GM19240 (cell line): Measurements from ENCODE around the gene CKB.

Source experiments
- DNase-seq: peaks from one replicate; pipeline ENCODE4 v3.0.0; 2011; ENCODE audit warnings: low spot score; ENCODE audit not compliant: insufficient read length

CKB gene

GRCh38 chr14:103537175-103537990 lies 14.8 kb upstream of the CKB start:
- no peak for DNase-seq

GRCh38 chr14:103536693-103537092 lies 14.1 kb upstream of the CKB start:
- no peak for DNase-seq

- DNase-seq: no peak
Measured at GRCh38 chr14:103535891-103536565, 13.4 kb upstream of the CKB start.

- no peak for DNase-seq
Measured at GRCh38 chr14:103535081-103535890, 12.7 kb upstream of the CKB start.

- no peak for DNase-seq
Measured at GRCh38 chr14:103534576-103535061, 12.0 kb upstream of the CKB start.

- DNase-seq: no peak
Measured at GRCh38 chr14:103533999-103534575, 11.5 kb upstream of the CKB start.

GRCh38 chr14:103533137-103533998 lies 10.7 kb upstream of the CKB start:
- DNase-seq: no peak

- no peak for DNase-seq
Measured at GRCh38 chr14:103532216-103533136, 9.8 kb upstream of the CKB start.

GRCh38 chr14:103531421-103532215 lies 9.0 kb upstream of the CKB start:
- no peak for DNase-seq

GRCh38 chr14:103530831-103531230 lies 8.2 kb upstream of the CKB start:
- DNase-seq: no peak

GRCh38 chr14:103530390-103530789 lies 7.8 kb upstream of the CKB start:
- DNase-seq: no peak

GRCh38 chr14:103529383-103530365 lies 7.0 kb upstream of the CKB start:
- no peak for DNase-seq

- peak; percentile 90 for DNase-seq
Measured at GRCh38 chr14:103528587-103529382, 6.2 kb upstream of the CKB start, which contains the start of gene TRMT61A. Gene TRMT61A (plus strand): TSS chr14:103529196. CDS start chr14:103529979, 783 bp downstream.

GRCh38 chr14:103528146-103528586 lies 5.5 kb upstream of the CKB start:
- no peak for DNase-seq

- DNase-seq: peak; percentile 68
Measured at GRCh38 chr14:103527408-103528145, 4.9 kb upstream of the CKB start.

- no peak for DNase-seq
Measured at GRCh38 chr14:103526914-103527248, 4.3 kb upstream of the CKB start.
